Common myeloid progenitor, CD34-positive (primary cell): ENCODE data around the gene LBR.

ENCODE experiments used
- CTCF ChIA-PET: fragments of 350-600 bp; sonication (Branson Sonifier 250); formaldehyde crosslinking; loops from one replicate; lab custom pipeline; 2021; ENCODE audit warnings: antibody characterized with exemption; lab: Charles Lee
- POLR2A ChIA-PET: fragments of 350-600 bp; sonication (Branson Sonifier 250); formaldehyde crosslinking; loops from one replicate; lab custom pipeline; 2021; ENCODE audit warnings: antibody characterized with exemption; lab: Charles Lee
- DNase-seq, 3 donors: peaks; one replicate each; pipeline versions ENCODE4 v3.0.0 to v3.0.0-alpha.2; 2013
- H3K27ac ChIP-seq, 2 experiments: 1 replicate in 1 of 2; 2 replicates in 1 of 2; pipeline ENCODE4 v1.7.0; 2013; ENCODE audit warnings: inconsistent platforms in 2 of 2, low read length in 2 of 2, mild to moderate bottlenecking in 2 of 2, low read depth in 1 of 2, moderate library complexity in 1 of 2; ENCODE audit not compliant: severe bottlenecking in 2 of 2, insufficient read depth in 1 of 2, poor library complexity in 1 of 2
- H3K27me3 ChIP-seq, 5 experiments: replicated peaks in 2 of 5; 1 replicate in 3 of 5; 2 replicates in 2 of 5; pipeline versions ENCODE4 v1.6.1 to v1.7.0; 2013; ENCODE audit warnings: low read length in 4 of 5, mild to moderate bottlenecking in 2 of 5, moderate library complexity in 2 of 5, inconsistent platforms in 1 of 5; ENCODE audit not compliant: insufficient read depth in 5 of 5, control insufficient read depth in 4 of 5
- H3K36me3 ChIP-seq, 4 experiments: 1 replicate in 2 of 4; 2 replicates in 2 of 4; pipeline versions ENCODE4 v1.6.1 to v1.7.0; 2013; ENCODE audit warnings: low read length in 3 of 4, control low read depth in 1 of 4, mild to moderate bottlenecking in 1 of 4; ENCODE audit not compliant: control insufficient read depth in 4 of 4, insufficient read depth in 4 of 4
- H3K4me1 ChIP-seq, 4 experiments: 1 replicate in 3 of 4; 2 replicates in 1 of 4; pipeline versions ENCODE4 v1.6.1 to v1.7.1; 2013; ENCODE audit warnings: low read length in 3 of 4, mild to moderate bottlenecking in 3 of 4, control low read depth in 1 of 4, inconsistent platforms in 1 of 4, moderate library complexity in 1 of 4; ENCODE audit not compliant: control insufficient read depth in 4 of 4, insufficient read depth in 4 of 4; ENCODE audit errors: control extremely low read depth in 1 of 4
- H3K4me3 ChIP-seq, 7 experiments: 1 replicate in 4 of 7; 2 replicates in 3 of 7; pipeline versions ENCODE4 v1.5.1 to v1.7.0; 2013; ENCODE audit warnings: mild to moderate bottlenecking in 7 of 7, low read length in 6 of 7, moderate library complexity in 6 of 7, inconsistent platforms in 2 of 7, low read depth in 2 of 7, control low read depth in 1 of 7; ENCODE audit not compliant: insufficient read depth in 4 of 7, control insufficient read depth in 1 of 7; ENCODE audit errors: extremely low read depth in 1 of 7
- H3K9me3 ChIP-seq, 5 experiments: 1 replicate in 4 of 5; 2 replicates in 1 of 5; pipeline versions ENCODE4 v1.6.1 to v1.7.1; 2013; ENCODE audit warnings: low read length in 4 of 5, mild to moderate bottlenecking in 2 of 5, inconsistent platforms in 1 of 5, low read depth in 1 of 5, moderate library complexity in 1 of 5; ENCODE audit not compliant: control insufficient read depth in 4 of 5, insufficient read depth in 2 of 5; ENCODE audit errors: control extremely low read depth in 1 of 5
- WGBS: methylation state at CpG from one replicate; pipeline ENCODE4 v1.1.5; 2013; ENCODE audit not compliant: insufficient coverage; 5-methylcytosine and 5-hydroxymethylcytosine counted together

The LBR gene

GRCh38 chr1:225449261-225449660, 21.4 kb upstream of the LBR start:
- no peaks in the 10 kb centered on the region for H3K27me3 ChIP-seq
- H3K27ac ChIP-seq = no peak overlapping the region
- H3K36me3 ChIP-seq = no peaks in the 10 kb centered on the region
- H3K9me3 ChIP-seq = no peaks in the 10 kb centered on the region
- DNase-seq = no peak
- H3K4me3 ChIP-seq = no peak overlapping the region
- WGBS = 95% methylated on average over 8 of the region's 9 CpGs
- H3K4me1 ChIP-seq = peaks cover 14 to 43% (median 40%) of the 10 kb centered on the region in 4 experiments
- ChIA-PET POLR2A (interaction anchor here (0.8 kb wide), 1 partner anchor 18 kb away, joined by 4 read pairs; no protein-coding TSS in a partner anchor), CTCF (interaction anchor here (1.5 to 12.4 kb wide), 3 partner anchors 11 to 35 kb away, joined by 4 to 136 read pairs (median 5); no protein-coding TSS in a partner anchor)

DNA sequence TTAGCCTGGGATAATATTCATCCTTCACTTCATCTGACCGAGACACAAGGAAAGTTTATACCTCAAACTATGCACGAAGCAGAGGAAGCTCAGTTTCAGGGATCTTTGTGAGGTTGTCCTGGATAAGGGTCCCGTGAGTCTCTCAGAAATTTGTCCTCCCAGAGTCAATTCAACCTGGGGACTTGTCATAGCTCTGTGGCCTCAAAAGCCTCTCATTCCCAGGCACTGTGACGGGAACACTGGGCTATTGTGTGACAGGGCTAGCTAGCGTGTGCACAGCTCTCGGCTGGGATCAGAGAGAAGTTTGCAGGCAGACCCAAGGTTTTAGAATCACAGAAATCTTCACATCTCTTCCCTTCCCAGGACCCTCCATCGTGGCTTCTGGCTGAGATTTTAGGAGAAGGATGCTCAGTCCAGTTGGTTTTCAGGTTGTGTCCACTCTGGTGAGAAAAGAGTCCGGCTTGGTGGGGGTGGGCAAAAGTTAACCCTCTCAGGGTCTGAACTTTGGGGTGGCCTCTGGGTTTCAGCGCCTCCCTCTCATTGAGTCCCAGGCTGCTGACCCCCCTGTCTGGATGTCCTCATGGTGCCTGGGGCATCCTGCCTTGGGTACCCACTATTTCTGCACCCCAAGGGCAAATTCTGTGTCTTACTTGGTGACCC, 20.4 kb upstream of the LBR start:
- DNase-seq = no peak
- H3K9me3 ChIP-seq = no peaks in the 10 kb centered on the region
- ChIA-PET POLR2A (no interaction called here), CTCF (interaction anchor here (1.2 to 12.4 kb wide), 4 partner anchors 13 to 40 kb away, joined by 3 to 136 read pairs (median 64); partner anchors contain the start of gene LBR)
- no peaks in the 10 kb centered on the region for H3K27me3 ChIP-seq
- WGBS = 97% methylated on average over 9 of the region's 9 CpGs
- no peaks in the 10 kb centered on the region for H3K36me3 ChIP-seq
- no peak overlapping the region for H3K4me3 ChIP-seq
- H3K27ac ChIP-seq = no peak overlapping the region
- peaks cover 16 to 50% (median 48%) of the 10 kb centered on the region in 4 experiments for H3K4me1 ChIP-seq

GRCh38 chr1:225447650-225448089, 19.8 kb upstream of the LBR start:
- ChIA-PET CTCF (interaction anchor here (1.2 to 12.4 kb wide), 4 partner anchors 14 to 39 kb away, joined by 3 to 136 read pairs (median 64); partner anchors contain the start of gene LBR), POLR2A (no interaction called here)
- H3K27me3 ChIP-seq = no peaks in the 10 kb centered on the region
- peaks cover 19 to 56% (median 53%) of the 10 kb centered on the region in 4 experiments for H3K4me1 ChIP-seq
- no peak overlapping the region for H3K27ac ChIP-seq
- WGBS = 70% methylated on average over 8 of the region's 8 CpGs
- no peak for DNase-seq
- no peaks in the 10 kb centered on the region for H3K36me3 ChIP-seq
- no peak overlapping the region for H3K4me3 ChIP-seq
- no peaks in the 10 kb centered on the region for H3K9me3 ChIP-seq

GRCh38 chr1:225446981-225447615, 19.3 kb upstream of the LBR start:
- Histone ChIP-seq H3K27me3 (no peaks in the 10 kb centered on the region), H3K4me1 (peaks cover 19 to 59% (median 57%) of the 10 kb centered on the region in 4 experiments), H3K27ac (no peak overlapping the region), H3K36me3 (no peaks in the 10 kb centered on the region), H3K4me3 (no peak overlapping the region), H3K9me3 (no peaks in the 10 kb centered on the region)
- CTCF ChIA-PET = interaction anchor here (0.9 to 12.4 kb wide), 4 partner anchors 18 to 443 kb away, joined by 3 to 136 read pairs (median 63); partner anchors contain the start of gene LBR
- DNase-seq = no peak
- POLR2A ChIA-PET = interaction anchor here (0.7 kb wide), 1 partner anchor 649 kb away, joined by 3 read pairs; no protein-coding TSS in a partner anchor
- 80% methylated on average over 8 of the region's 9 CpGs for WGBS

DNA sequence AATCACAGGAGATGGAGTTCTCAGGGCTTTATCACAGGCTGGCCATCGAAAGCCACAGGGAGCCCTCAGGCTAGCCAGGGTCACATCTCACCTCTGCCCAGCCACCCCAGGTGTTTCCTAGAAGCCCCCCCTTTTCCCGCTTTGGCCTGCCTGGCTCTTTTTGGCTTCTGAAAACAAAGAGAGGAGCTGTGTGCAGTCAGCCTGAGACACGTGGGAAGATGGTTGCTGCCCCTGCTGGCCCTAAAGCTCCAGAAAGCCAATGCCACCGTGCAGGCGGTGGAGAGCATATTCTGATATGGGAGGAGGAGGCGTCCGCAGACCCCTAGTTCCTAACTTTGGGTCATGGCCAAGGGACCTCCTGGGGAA, 18.7 kb upstream of the LBR start:
- ChIA-PET POLR2A (interaction anchor here (0.7 kb wide), 1 partner anchor 649 kb away, joined by 3 read pairs; no protein-coding TSS in a partner anchor), CTCF (interaction anchor here (0.9 to 12.4 kb wide), 4 partner anchors 18 to 443 kb away, joined by 3 to 136 read pairs (median 63); partner anchors contain the start of gene LBR)
- Histone ChIP-seq H3K4me3 (no peak overlapping the region), H3K27ac (no peak overlapping the region), H3K36me3 (no peaks in the 10 kb centered on the region), H3K9me3 (no peaks in the 10 kb centered on the region), H3K27me3 (no peaks in the 10 kb centered on the region), H3K4me1 (peaks cover 19 to 65% (median 59%) of the 10 kb centered on the region in 4 experiments)
- no peak for DNase-seq
- 62% methylated on average over 6 of the region's 7 CpGs for WGBS

DNA sequence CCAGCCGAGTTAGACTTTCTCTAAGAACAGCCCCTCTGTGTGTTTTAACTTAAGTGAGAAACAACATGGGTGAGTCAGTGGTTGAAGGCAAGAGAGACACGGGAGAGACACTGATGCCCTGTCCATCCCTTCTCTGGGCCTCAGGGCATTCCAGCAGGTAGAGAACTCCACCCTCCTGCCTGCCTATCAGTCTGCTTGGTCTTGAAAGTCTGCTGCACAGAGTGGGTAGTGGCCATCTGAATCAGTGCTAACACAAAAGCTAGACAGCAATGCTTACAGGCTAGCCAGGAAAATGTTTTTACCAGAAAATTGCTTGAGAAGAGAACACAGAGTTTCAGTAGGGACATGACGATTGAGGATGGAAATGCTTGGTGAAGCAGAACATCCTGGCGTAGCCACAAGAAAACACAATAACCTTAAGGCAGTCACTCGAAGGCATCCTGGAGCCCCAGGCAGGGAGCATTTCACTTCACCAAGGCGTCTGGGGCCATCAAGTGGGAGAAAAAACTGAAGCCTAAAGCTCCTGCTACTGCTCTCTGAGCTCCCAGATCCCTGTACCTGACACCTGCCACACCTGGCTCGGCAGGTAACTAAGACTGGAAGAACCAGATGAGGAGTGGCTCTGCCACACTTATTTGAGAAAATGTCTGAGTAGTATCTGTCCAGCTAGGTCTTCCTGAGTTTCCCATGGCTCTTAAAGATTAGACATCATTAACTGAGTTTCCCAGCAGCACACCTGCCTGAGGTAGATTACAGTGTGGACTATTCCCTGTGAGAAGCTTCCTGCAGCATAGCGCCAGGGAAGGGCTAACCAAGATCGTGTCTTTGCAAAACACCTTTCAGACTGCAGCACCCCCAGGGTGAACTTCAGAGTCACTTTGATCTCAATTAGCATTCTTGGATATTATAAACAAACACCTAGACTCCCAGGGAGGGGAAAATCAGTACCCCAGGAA, 18.1 kb upstream of the LBR start:
- ChIA-PET CTCF (interaction anchor here (0.9 to 12.4 kb wide), 8 partner anchors 15 to 444 kb away, joined by 3 to 136 read pairs (median 6); partner anchors contain the start of gene LBR), POLR2A (interaction anchor here (0.7 to 1.5 kb wide), 3 partner anchors 18 to 650 kb away, joined by 3 to 15 read pairs (median 3); partner anchors contain the start of gene LBR)
- Histone ChIP-seq H3K4me1 (peaks cover 19 to 69% (median 58%) of the 10 kb centered on the region in 4 experiments), H3K36me3 (no peaks in the 10 kb centered on the region), H3K9me3 (no peaks in the 10 kb centered on the region), H3K27ac (peak overlapping the region; percentile 62 to 74), H3K27me3 (no peaks in the 10 kb centered on the region), H3K4me3 (peak overlapping the region in 4 of 7 experiments; percentile 22 to 67 (median 52))
- peak in 1 of 3 donors; percentile 50 for DNase-seq
- WGBS = 61% methylated on average over 8 of the region's 9 CpGs
